ENCODE measurements around the gene TFB1M.
"Not testable (repeated sequence)": the region's sequence is repeated elsewhere in the genome, so short reads cannot be mapped to it uniquely, and the experiment has no call there.

DNA sequence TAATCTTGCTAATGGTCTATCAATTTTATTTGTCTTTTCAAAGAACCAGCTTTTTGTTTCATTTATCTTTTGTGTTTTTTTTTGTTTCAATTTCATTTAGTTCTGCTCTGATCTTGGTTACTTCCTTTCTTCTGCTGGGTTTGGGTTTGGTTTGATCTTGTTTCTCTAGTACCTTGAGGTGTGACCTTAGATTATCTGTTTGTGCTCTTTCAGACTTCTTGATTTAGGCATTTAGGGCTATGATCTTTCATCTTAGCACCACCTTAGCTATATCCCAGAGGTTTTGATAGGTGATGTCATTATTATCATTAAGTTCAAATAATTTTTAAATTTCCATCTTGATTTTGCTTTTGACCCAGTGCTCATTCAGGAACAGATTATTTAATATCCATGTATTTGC, 24.0 kb upstream of the TFB1M start:
- TF ChIP-seq CSDC2 (CRISPR knock-in tag; IDR thresholded peaks at IDR 0.05); ESRRG (CRISPR knock-in tag; IDR thresholded peaks at IDR 0.05); PPARA (CRISPR knock-in tag; IDR thresholded peaks at IDR 0.05; ENCODE audit: borderline replicate concordance); ZNF70 (CRISPR knock-in tag; IDR thresholded peaks at IDR 0.05); ARNTL (CRISPR knock-in tag; IDR thresholded peaks at IDR 0.05; ENCODE audit: borderline replicate concordance, low read depth); ZC3H10 (CRISPR knock-in tag; IDR thresholded peaks at IDR 0.05); RARB (CRISPR knock-in tag; IDR thresholded peaks at IDR 0.05); TCF4 (CRISPR knock-in tag; IDR thresholded peaks at IDR 0.05; ENCODE audit: borderline replicate concordance); ZNF565 (CRISPR knock-in tag; conservative IDR thresholded peaks at IDR 0.05; ENCODE audit: low read depth); ISL1 (CRISPR knock-in tag; IDR thresholded peaks at IDR 0.05): not testable (repeated sequence)
- TF ChIP-seq, protein P1, sequence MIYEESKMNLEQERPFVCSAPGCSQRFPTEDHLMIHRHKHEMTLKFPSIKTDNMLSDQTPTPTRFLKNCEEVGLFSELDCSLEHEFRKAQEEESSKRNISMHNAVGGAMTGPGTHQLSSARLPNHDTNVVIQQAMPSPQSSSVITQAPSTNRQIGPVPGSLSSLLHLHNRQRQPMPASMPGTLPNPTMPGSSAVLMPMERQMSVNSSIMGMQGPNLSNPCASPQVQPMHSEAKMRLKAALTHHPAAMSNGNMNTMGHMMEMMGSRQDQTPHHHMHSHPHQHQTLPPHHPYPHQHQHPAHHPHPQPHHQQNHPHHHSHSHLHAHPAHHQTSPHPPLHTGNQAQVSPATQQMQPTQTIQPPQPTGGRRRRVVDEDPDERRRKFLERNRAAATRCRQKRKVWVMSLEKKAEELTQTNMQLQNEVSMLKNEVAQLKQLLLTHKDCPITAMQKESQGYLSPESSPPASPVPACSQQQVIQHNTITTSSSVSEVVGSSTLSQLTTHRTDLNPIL (CRISPR knock-in tag; IDR thresholded peaks at IDR 0.05; ENCODE audit: low read depth), result not testable (repeated sequence)
- TF ChIP-seq, protein P2, sequence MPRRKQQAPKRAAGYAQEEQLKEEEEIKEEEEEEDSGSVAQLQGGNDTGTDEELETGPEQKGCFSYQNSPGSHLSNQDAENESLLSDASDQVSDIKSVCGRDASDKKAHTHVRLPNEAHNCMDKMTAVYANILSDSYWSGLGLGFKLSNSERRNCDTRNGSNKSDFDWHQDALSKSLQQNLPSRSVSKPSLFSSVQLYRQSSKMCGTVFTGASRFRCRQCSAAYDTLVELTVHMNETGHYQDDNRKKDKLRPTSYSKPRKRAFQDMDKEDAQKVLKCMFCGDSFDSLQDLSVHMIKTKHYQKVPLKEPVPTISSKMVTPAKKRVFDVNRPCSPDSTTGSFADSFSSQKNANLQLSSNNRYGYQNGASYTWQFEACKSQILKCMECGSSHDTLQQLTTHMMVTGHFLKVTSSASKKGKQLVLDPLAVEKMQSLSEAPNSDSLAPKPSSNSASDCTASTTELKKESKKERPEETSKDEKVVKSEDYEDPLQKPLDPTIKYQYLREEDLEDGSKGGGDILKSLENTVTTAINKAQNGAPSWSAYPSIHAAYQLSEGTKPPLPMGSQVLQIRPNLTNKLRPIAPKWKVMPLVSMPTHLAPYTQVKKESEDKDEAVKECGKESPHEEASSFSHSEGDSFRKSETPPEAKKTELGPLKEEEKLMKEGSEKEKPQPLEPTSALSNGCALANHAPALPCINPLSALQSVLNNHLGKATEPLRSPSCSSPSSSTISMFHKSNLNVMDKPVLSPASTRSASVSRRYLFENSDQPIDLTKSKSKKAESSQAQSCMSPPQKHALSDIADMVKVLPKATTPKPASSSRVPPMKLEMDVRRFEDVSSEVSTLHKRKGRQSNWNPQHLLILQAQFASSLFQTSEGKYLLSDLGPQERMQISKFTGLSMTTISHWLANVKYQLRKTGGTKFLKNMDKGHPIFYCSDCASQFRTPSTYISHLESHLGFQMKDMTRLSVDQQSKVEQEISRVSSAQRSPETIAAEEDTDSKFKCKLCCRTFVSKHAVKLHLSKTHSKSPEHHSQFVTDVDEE (CRISPR knock-in tag; IDR thresholded peaks at IDR 0.05), result not testable (repeated sequence)
- TF ChIP-seq, protein P3, sequence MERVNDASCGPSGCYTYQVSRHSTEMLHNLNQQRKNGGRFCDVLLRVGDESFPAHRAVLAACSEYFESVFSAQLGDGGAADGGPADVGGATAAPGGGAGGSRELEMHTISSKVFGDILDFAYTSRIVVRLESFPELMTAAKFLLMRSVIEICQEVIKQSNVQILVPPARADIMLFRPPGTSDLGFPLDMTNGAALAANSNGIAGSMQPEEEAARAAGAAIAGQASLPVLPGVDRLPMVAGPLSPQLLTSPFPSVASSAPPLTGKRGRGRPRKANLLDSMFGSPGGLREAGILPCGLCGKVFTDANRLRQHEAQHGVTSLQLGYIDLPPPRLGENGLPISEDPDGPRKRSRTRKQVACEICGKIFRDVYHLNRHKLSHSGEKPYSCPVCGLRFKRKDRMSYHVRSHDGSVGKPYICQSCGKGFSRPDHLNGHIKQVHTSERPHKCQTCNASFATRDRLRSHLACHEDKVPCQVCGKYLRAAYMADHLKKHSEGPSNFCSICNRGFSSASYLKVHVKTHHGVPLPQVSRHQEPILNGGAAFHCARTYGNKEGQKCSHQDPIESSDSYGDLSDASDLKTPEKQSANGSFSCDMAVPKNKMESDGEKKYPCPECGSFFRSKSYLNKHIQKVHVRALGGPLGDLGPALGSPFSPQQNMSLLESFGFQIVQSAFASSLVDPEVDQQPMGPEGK (CRISPR knock-in tag; IDR thresholded peaks at IDR 0.05; ENCODE audit: borderline replicate concordance), result not testable (repeated sequence)
- TF ChIP-seq, protein P4, sequence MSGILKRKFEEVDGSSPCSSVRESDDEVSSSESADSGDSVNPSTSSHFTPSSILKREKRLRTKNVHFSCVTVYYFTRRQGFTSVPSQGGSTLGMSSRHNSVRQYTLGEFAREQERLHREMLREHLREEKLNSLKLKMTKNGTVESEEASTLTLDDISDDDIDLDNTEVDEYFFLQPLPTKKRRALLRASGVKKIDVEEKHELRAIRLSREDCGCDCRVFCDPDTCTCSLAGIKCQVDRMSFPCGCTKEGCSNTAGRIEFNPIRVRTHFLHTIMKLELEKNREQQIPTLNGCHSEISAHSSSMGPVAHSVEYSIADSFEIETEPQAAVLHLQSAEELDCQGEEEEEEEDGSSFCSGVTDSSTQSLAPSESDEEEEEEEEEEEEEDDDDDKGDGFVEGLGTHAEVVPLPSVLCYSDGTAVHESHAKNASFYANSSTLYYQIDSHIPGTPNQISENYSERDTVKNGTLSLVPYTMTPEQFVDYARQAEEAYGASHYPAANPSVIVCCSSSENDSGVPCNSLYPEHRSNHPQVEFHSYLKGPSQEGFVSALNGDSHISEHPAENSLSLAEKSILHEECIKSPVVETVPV (CRISPR knock-in tag; IDR thresholded peaks at IDR 0.05), result not testable (repeated sequence)
